GM19193 (cell line): ENCODE results near the gene DAB2.

Source experiments
- POLR2A ChIP-seq: IDR thresholded peaks from 4 replicates; pipeline ENCODE4 v1.6.1; 2011; ENCODE audit not compliant: insufficient read depth, insufficient read length; ENCODE audit errors: extremely low read depth

The DAB2 gene

GRCh38 chr5:39413771-39414170 is 11.0 kb downstream of the DAB2 start:
- TF ChIP-seq POLR2A, result no peak

GRCh38 chr5:39412721-39413394 is 11.9 kb downstream of the DAB2 start:
- TF ChIP-seq POLR2A, result no peak

- TF ChIP-seq POLR2A, result no peak
These were observed 12.8 kb downstream of the DAB2 start for GRCh38 chr5:39411985-39412384.

GRCh38 chr5:39411061-39411460 is 13.7 kb downstream of the DAB2 start:
- no peak for TF ChIP-seq POLR2A

GRCh38 chr5:39409033-39409432 is 15.7 kb downstream of the DAB2 start:
- TF ChIP-seq POLR2A, result no peak

GRCh38 chr5:39405083-39405843 is 19.5 kb downstream of the DAB2 start:
- TF ChIP-seq POLR2A, result no peak

- no peak for TF ChIP-seq POLR2A
These were observed 23.8 kb downstream of the DAB2 start for GRCh38 chr5:39400713-39401578.

GRCh38 chr5:39399135-39400036 is 25.4 kb downstream of the DAB2 start:
- no peak for TF ChIP-seq POLR2A

GRCh38 chr5:39396843-39397242 is 27.9 kb downstream of the DAB2 start:
- TF ChIP-seq POLR2A, result no peak

- TF ChIP-seq POLR2A, result no peak
These were observed 29.3 kb downstream of the DAB2 start for GRCh38 chr5:39395521-39395920.

- TF ChIP-seq POLR2A, result no peak
These were observed 29.8 kb downstream of the DAB2 start for GRCh38 chr5:39394946-39395345.

GRCh38 chr5:39390945-39391344 is 33.8 kb downstream of the DAB2 start:
- no peak for TF ChIP-seq POLR2A

- no peak for TF ChIP-seq POLR2A
These were observed 37.5 kb downstream of the DAB2 start for GRCh38 chr5:39387293-39387692.

GRCh38 chr5:39384271-39384670 is 40.5 kb downstream of the DAB2 start:
- no peak for TF ChIP-seq POLR2A

- TF ChIP-seq POLR2A, result no peak
These were observed 43.4 kb downstream of the DAB2 start for GRCh38 chr5:39381376-39381775.

GRCh38 chr5:39379693-39380092 is 45.1 kb downstream of the DAB2 start:
- no peak for TF ChIP-seq POLR2A
